Head of caudate nucleus (tissue), 42 donors: ENCODE data around the gene MIAT.

Source experiments
- DNase-seq, 42 donors: peaks; one replicate each; pipeline versions ENCODE4 v3.0.0 to v3.0.0-alpha.2; 2020 to 2021; ENCODE audit warnings: mixed read lengths in 7 of 42
- intact Hi-C: fragments of 100-400 bp; cut with DNase I; formaldehyde crosslinking; loops from one replicate; pipeline ENCODE4 v1.15.0; 2022

Gene MIAT

GRCh38 chr22:26629988-26630761 is 27.2 kb upstream of the MIAT start:
- intact Hi-C loops = no loop called here
- no peak for DNase-seq

- intact Hi-C loops = no loop called here
- no peak for DNase-seq
Observed at GRCh38 chr22:26631282-26631681, 26.1 kb upstream of the MIAT start.

GRCh38 chr22:26632422-26633155 is 24.8 kb upstream of the MIAT start:
- no peak for DNase-seq
- intact Hi-C loops = no loop called here

GRCh38 chr22:26634189-26634588 is 23.2 kb upstream of the MIAT start:
- intact Hi-C loops = no loop called here
- no peak for DNase-seq

- intact Hi-C loops = no loop called here
- no peak for DNase-seq
Observed at GRCh38 chr22:26635117-26635516, 22.3 kb upstream of the MIAT start.

- intact Hi-C loops = no loop called here
- DNase-seq = no peak
Observed at GRCh38 chr22:26636296-26636695, 21.1 kb upstream of the MIAT start.

GRCh38 chr22:26642465-26643417 is 14.6 kb upstream of the MIAT start:
- intact Hi-C loops = no loop called here

GRCh38 chr22:26643418-26644100 is 13.8 kb upstream of the MIAT start:
- intact Hi-C loops = no loop called here
- DNase-seq = no peak

More at GRCh38 chr22:26642465-26643417, 14.6 kb upstream of the MIAT start:
- DNase-seq = no peak

- DNase-seq = no peak
Observed at GRCh38 chr22:26646158-26646557, 11.2 kb upstream of the MIAT start.

GRCh38 chr22:26648011-26648497 is 9.3 kb upstream of the MIAT start:
- DNase-seq = peak in 1 of 42 donors; percentile 20
- intact Hi-C loops = no loop called here

More at GRCh38 chr22:26646158-26646557, 11.2 kb upstream of the MIAT start:
- intact Hi-C loops = no loop called here

- DNase-seq = no peak
- intact Hi-C loops = no loop called here
Observed at GRCh38 chr22:26648528-26649388, 8.6 kb upstream of the MIAT start.

- DNase-seq = no peak
- intact Hi-C loops = loop anchor here (10.0 kb wide), 1 partner anchor 166 kb away; the partner anchor contains the start of genes HPS4 and SRRD
Observed at GRCh38 chr22:26650722-26651421, 6.5 kb upstream of the MIAT start.

GRCh38 chr22:26651815-26652214 is 5.6 kb upstream of the MIAT start:
- intact Hi-C loops = loop anchor here (10.0 kb wide), 1 partner anchor 167 kb away; the partner anchor contains the start of genes HPS4 and SRRD
- no peak for DNase-seq

- intact Hi-C loops = loop anchor here (10.0 kb wide), 1 partner anchor 173 kb away; the partner anchor contains the start of genes HPS4 and SRRD
- DNase-seq = no peak
Observed at GRCh38 chr22:26658161-26658560, 773 bp downstream of the MIAT start.

GRCh38 chr22:26658671-26659478 is 1.5 kb downstream of the MIAT start:
- intact Hi-C loops = loop anchor here (10.0 kb wide), 1 partner anchor 174 kb away; the partner anchor contains the start of genes HPS4 and SRRD
- DNase-seq = peak; percentile 58 to 95 (median 82)

- intact Hi-C loops = no loop called here
- DNase-seq = no peak
Observed at GRCh38 chr22:26660356-26660755, 3.0 kb downstream of the MIAT start.
